NK-92 (cell line): ENCODE results near the gene PRKCE.

ENCODE experiments used
- DNase-seq: peaks from one replicate; lab custom pipeline; 2025; ENCODE audit not compliant: unreplicated experiment; lab: John Stamatoyannopoulos, UW

PRKCE gene

GRCh38 chr2:45804987-45805755, 153.7 kb downstream of the PRKCE start:
- DNase-seq: no peak

- no peak for DNase-seq
These were observed 155.3 kb downstream of the PRKCE start for GRCh38 chr2:45806563-45807358.

GRCh38 chr2:45808294-45808800, 156.9 kb downstream of the PRKCE start:
- DNase-seq: no peak

- DNase-seq: no peak
These were observed 157.7 kb downstream of the PRKCE start for GRCh38 chr2:45809205-45809604.

GRCh38 chr2:45812011-45812500, 160.6 kb downstream of the PRKCE start:
- no peak for DNase-seq

GRCh38 chr2:45813003-45813941, 161.8 kb downstream of the PRKCE start:
- DNase-seq: no peak

GRCh38 chr2:45814488-45814887, 163.0 kb downstream of the PRKCE start:
- DNase-seq: no peak

- DNase-seq: no peak
These were observed 163.6 kb downstream of the PRKCE start for GRCh38 chr2:45814951-45815621.

GRCh38 chr2:45816272-45816671, 164.8 kb downstream of the PRKCE start:
- DNase-seq: no peak

GRCh38 chr2:45818591-45818990, 167.1 kb downstream of the PRKCE start:
- no peak for DNase-seq

- no peak for DNase-seq
These were observed 168.6 kb downstream of the PRKCE start for GRCh38 chr2:45820048-45820447.

GRCh38 chr2:45821558-45822271, 170.2 kb downstream of the PRKCE start:
- no peak for DNase-seq

- DNase-seq: no peak
These were observed 170.8 kb downstream of the PRKCE start for GRCh38 chr2:45822272-45822630.

- DNase-seq: no peak
These were observed 172.3 kb downstream of the PRKCE start for GRCh38 chr2:45823723-45824206.

GRCh38 chr2:45825001-45825651, 173.7 kb downstream of the PRKCE start:
- DNase-seq: no peak

- DNase-seq: no peak
These were observed 175.0 kb downstream of the PRKCE start for GRCh38 chr2:45826460-45826859.

GRCh38 chr2:45826884-45827635, 175.6 kb downstream of the PRKCE start:
- no peak for DNase-seq

GRCh38 chr2:45830322-45830721, 178.8 kb downstream of the PRKCE start:
- no peak for DNase-seq
